Ectodermal cell (in vitro differentiated cells): Measurements from ENCODE around the gene GSTT2B. TPM values are rescaled to one million over a fixed set of nuclear protein-coding genes. Genes with fewer than 3 reads are reported as not detected.
"Not testable (repeated sequence)": the region's sequence is repeated elsewhere in the genome, so short reads cannot be mapped to it uniquely, and the experiment has no call there.

ENCODE experiments used
- H3K27ac ChIP-seq: 2 replicates; pipeline ENCODE4 v1.7.0; 2013; ENCODE audit warnings: mild to moderate bottlenecking, low read depth, low read length; ENCODE audit not compliant: insufficient read depth, poor library complexity, severe bottlenecking
- H3K27me3 ChIP-seq: 2 replicates; pipeline ENCODE4 v1.7.0; 2013; ENCODE audit warnings: mild to moderate bottlenecking, low read length; ENCODE audit not compliant: insufficient read depth, control insufficient read depth, poor library complexity, severe bottlenecking
- H3K36me3 ChIP-seq: one replicate; pipeline ENCODE4 v1.7.0; 2013; ENCODE audit warnings: low read length; ENCODE audit not compliant: control insufficient read depth, insufficient read depth
- H3K4me1 ChIP-seq: one replicate; pipeline ENCODE4 v1.7.0; 2013; ENCODE audit warnings: low read length; ENCODE audit not compliant: control insufficient read depth, insufficient read depth
- H3K4me3 ChIP-seq: 2 replicates; pipeline ENCODE4 v1.7.0; 2013; ENCODE audit warnings: low read depth, low read length, control low read depth; ENCODE audit not compliant: insufficient read depth
- H3K9me3 ChIP-seq: 2 replicates; pipeline ENCODE4 v1.7.0; 2013; ENCODE audit warnings: mild to moderate bottlenecking, low read length, moderate library complexity; ENCODE audit not compliant: control insufficient read depth
- WGBS, 2 experiments: methylation state at CpG; one replicate each; pipeline ENCODE4 v1.1.7; 2013; ENCODE audit warnings: missing lambda C conversion rate in 2 of 2; 5-methylcytosine and 5-hydroxymethylcytosine counted together
- polyA plus RNA-seq, 4 experiments: library from polyadenylated mRNA; stranded (reverse); fragments of 50-300 nt; gene quantifications; one replicate each; pipeline ENCODE4 v1.2.3, GENCODE V29; 2013

The GSTT2B gene
- polyA plus RNA-seq (2013, experiment 1 of 4): 1.6 TPM
- 1.2 TPM for polyA plus RNA-seq (2013, experiment 2 of 4)
- polyA plus RNA-seq (2013, experiment 3 of 4): 2.1 TPM
- 1.8 TPM for polyA plus RNA-seq (2013, experiment 4 of 4)

- H3K4me1 ChIP-seq, H3K9me3 ChIP-seq, H3K4me3 ChIP-seq, H3K36me3 ChIP-seq, H3K27ac ChIP-seq, H3K27me3 ChIP-seq: not testable (repeated sequence)
- no CpG with 5 or more reads among the region's 43 CpGs for WGBS, 2 experiments
Observed at GRCh38 chr22:23961084-23961771, at the start of gene GSTT2B. Gene GSTT2B, minus strand, starts transcription at chr22:23961195. Its CDS starts 64 bp downstream, at chr22:23961131.

- Histone ChIP-seq H3K4me1 (peaks cover 7% of the 10 kb centered on the region), H3K27ac (no peak overlapping the region), H3K9me3 (no peaks in the 10 kb centered on the region), H3K27me3 (no peaks in the 10 kb centered on the region), H3K4me3 (no peak overlapping the region), H3K36me3 (no peaks in the 10 kb centered on the region)
- 90 to 92% methylated on average over 2 of the region's 2 CpGs for WGBS, 2 experiments
Observed at GRCh38 chr22:24010018-24010391, 49.0 kb upstream of the GSTT2B start.

GRCh38 chr22:24009227-24010017, 48.4 kb upstream of the GSTT2B start:
- 93 to 94% methylated on average over 7 of the region's 7 CpGs for WGBS, 2 experiments
- H3K27me3 ChIP-seq: no peaks in the 10 kb centered on the region
- no peaks in the 10 kb centered on the region for H3K9me3 ChIP-seq
- no peak overlapping the region for H3K4me3 ChIP-seq
- peaks cover 7% of the 10 kb centered on the region for H3K4me1 ChIP-seq
- H3K27ac ChIP-seq: no peak overlapping the region
- no peaks in the 10 kb centered on the region for H3K36me3 ChIP-seq

GRCh38 chr22:24008381-24009226, 47.6 kb upstream of the GSTT2B start:
- Histone ChIP-seq H3K36me3 (no peaks in the 10 kb centered on the region), H3K27ac (no peak overlapping the region), H3K9me3 (no peaks in the 10 kb centered on the region)

GRCh38 chr22:24008022-24008283, 47.0 kb upstream of the GSTT2B start:
- H3K9me3 ChIP-seq: no peaks in the 10 kb centered on the region

More at GRCh38 chr22:24008381-24009226, 47.6 kb upstream of the GSTT2B start:
- H3K4me1 ChIP-seq: peaks cover 7% of the 10 kb centered on the region
- H3K4me3 ChIP-seq: no peak overlapping the region
- 90 to 91% methylated on average over 6 of the region's 6 CpGs for WGBS, 2 experiments
- H3K27me3 ChIP-seq: no peaks in the 10 kb centered on the region

GRCh38 chr22:24007253-24008021, 46.4 kb upstream of the GSTT2B start:
- H3K36me3 ChIP-seq: no peaks in the 10 kb centered on the region

More at GRCh38 chr22:24008022-24008283, 47.0 kb upstream of the GSTT2B start:
- Histone ChIP-seq H3K4me1 (peaks cover 7% of the 10 kb centered on the region), H3K36me3 (no peaks in the 10 kb centered on the region), H3K4me3 (no peak overlapping the region), H3K27ac (no peak overlapping the region), H3K27me3 (no peaks in the 10 kb centered on the region)
- WGBS, 2 experiments: 85 to 87% methylated on average over 1 of the region's 1 CpG

GRCh38 chr22:24006914-24007214, 45.9 kb upstream of the GSTT2B start:
- no peaks in the 10 kb centered on the region for H3K36me3 ChIP-seq
- H3K27me3 ChIP-seq: no peaks in the 10 kb centered on the region
- H3K4me3 ChIP-seq: no peak overlapping the region
- WGBS, 2 experiments: 88 to 89% methylated on average over 6 of the region's 6 CpGs
- H3K27ac ChIP-seq: no peak overlapping the region
- H3K9me3 ChIP-seq: no peaks in the 10 kb centered on the region
- peaks cover 3% of the 10 kb centered on the region for H3K4me1 ChIP-seq

More at GRCh38 chr22:24007253-24008021, 46.4 kb upstream of the GSTT2B start:
- Histone ChIP-seq H3K4me1 (peaks cover 2% of the 10 kb centered on the region), H3K9me3 (no peaks in the 10 kb centered on the region), H3K27me3 (no peaks in the 10 kb centered on the region), H3K27ac (no peak overlapping the region), H3K4me3 (no peak overlapping the region)
- WGBS, 2 experiments: 86% methylated on average over 8 of the region's 8 CpGs

GRCh38 chr22:24006207-24006913, 45.4 kb upstream of the GSTT2B start:
- 77 to 83% methylated on average over 10 of the region's 10 CpGs for WGBS, 2 experiments
- no peak overlapping the region for H3K27ac ChIP-seq
- no peaks in the 10 kb centered on the region for H3K9me3 ChIP-seq
- peaks cover 5% of the 10 kb centered on the region for H3K4me1 ChIP-seq
- H3K4me3 ChIP-seq: no peak overlapping the region
- H3K36me3 ChIP-seq: no peaks in the 10 kb centered on the region
- H3K27me3 ChIP-seq: no peaks in the 10 kb centered on the region

GRCh38 chr22:24005201-24005600, 44.2 kb upstream of the GSTT2B start, which contains the start of gene GSTT4:
Gene GSTT4, minus strand, starts transcription at chr22:24005453. Its CDS starts 97 bp downstream, at chr22:24005356.
- WGBS, 2 experiments: 88 to 89% methylated on average over 6 of the region's 6 CpGs
- Histone ChIP-seq H3K27ac (no peak within 1 kb of the TSS), H3K9me3 (no peaks in the 10 kb centered on the region), H3K4me1 (peaks cover 8% of the 10 kb centered on the region), H3K4me3 (no peak within 1 kb of the TSS), H3K27me3 (no peaks in the 10 kb centered on the region), H3K36me3 (no peaks in the 10 kb centered on the region)
